ENCODE measurements around the gene EBLN2.

GRCh38 chr3:73052857-73053256 is 8.6 kb upstream of the EBLN2 start:
- TF ChIP-seq CTCF (IDR thresholded peaks at IDR 0.05; ENCODE audit: low read depth, low read length, poor library complexity, severe bottlenecking) (no peak), EZH2phosphoT487 (IDR thresholded peaks at IDR 0.05; ENCODE audit: borderline replicate concordance, low read length) (no peak)

Data from DOHH2 (cell line).